ENCODE data around the gene LRFN2. TPM values are rescaled to one million over a fixed set of nuclear protein-coding genes. Genes with fewer than 3 reads are reported as not detected.

LRFN2 gene
- total RNA-seq, 4 donors from 2014 or later = 0.18 to 2.2 (median 0.34) TPM

DNA sequence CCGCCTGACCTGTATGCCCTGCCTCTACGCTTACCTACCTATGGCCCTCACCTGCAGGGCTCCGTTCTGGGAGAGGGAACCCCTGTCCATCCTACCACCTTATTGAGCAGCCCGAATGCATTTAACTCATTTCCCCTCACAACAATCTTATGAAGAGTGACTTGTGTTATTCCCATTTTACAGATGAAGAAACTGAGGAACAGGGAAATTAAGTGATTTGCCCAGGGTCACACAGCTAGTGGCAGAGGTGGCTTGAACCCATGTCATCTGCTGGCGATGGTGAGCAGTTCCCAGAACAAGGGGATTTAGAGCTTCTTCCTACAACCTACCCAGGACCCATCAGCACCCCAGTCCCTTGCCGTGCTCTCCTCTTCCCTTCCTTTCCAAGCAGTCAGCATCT lies 42.3 kb upstream of the LRFN2 start:
- no peaks in the 10 kb centered on the region for H3K4me1 ChIP-seq

DNA sequence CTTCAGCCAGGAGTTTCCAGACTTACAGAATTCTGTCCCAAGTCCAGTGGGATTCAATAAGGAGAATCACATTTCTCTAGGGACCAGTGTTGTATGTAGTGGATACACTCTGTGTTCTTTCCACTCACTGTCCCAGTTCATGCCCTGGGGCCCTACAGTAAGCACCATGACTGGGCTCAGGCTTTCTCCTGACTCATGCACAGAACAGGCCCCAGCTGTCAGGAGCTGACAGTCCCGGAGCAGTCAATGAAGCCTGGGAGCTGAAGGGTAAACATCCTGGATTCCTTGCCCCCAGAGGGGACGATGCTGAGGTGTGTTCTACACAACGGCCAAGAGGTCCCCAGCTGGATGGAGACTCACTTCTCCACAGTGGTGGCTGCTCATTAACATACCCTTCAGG lies 40.2 kb upstream of the LRFN2 start:
- no peak for DNase-seq

More for the DNA sequence above, 42.3 kb upstream of the LRFN2 start:
- Histone ChIP-seq H3K27me3 (peaks cover 0 to 39% (median 0%) of the 10 kb centered on the region in 4 donors), H3K36me3 (no peaks in the 10 kb centered on the region), H3K27ac (no peak overlapping the region), H3K4me3 (no peak overlapping the region), H3K9me3 (no peaks in the 10 kb centered on the region)
- intact Hi-C loops (cut with DNase I) = no loop called here
- TF ChIP-seq, protein P1, sequence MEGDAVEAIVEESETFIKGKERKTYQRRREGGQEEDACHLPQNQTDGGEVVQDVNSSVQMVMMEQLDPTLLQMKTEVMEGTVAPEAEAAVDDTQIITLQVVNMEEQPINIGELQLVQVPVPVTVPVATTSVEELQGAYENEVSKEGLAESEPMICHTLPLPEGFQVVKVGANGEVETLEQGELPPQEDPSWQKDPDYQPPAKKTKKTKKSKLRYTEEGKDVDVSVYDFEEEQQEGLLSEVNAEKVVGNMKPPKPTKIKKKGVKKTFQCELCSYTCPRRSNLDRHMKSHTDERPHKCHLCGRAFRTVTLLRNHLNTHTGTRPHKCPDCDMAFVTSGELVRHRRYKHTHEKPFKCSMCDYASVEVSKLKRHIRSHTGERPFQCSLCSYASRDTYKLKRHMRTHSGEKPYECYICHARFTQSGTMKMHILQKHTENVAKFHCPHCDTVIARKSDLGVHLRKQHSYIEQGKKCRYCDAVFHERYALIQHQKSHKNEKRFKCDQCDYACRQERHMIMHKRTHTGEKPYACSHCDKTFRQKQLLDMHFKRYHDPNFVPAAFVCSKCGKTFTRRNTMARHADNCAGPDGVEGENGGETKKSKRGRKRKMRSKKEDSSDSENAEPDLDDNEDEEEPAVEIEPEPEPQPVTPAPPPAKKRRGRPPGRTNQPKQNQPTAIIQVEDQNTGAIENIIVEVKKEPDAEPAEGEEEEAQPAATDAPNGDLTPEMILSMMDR (IDR thresholded peaks at IDR 0.05) = no peak
- TF ChIP-seq POLR2A (IDR thresholded peaks at IDR 0.05) = no peak
- DNase-seq = no peak
- 83 to 89% methylated on average over 3 to 6 of the region's 6 CpGs for WGBS, 2 donors

DNA sequence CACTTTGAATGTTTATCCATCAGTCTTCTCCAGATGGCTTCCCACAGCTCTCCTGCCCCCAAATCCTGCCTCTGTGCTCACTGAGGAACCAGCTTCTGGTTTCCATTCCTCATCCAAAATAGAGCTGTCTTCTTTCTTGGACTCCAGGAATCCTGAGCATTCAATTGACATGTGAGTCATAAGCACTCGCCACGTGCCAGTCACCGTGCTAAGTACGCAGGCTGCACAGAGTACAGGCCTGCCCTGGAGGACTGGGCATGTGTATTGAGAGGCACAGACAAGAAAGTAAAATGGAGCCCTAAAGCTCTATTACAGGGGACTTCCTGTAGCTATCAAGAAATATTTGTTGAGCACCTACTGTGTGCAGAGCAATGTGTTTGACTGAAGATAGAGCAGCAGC lies 39.7 kb upstream of the LRFN2 start:
- intact Hi-C loops (cut with DNase I) = no loop called here
- DNase-seq = no peak

More for the DNA sequence above, 40.2 kb upstream of the LRFN2 start:
- TF ChIP-seq, protein P1 (IDR thresholded peaks at IDR 0.05) = no peak
- TF ChIP-seq POLR2A (IDR thresholded peaks at IDR 0.05) = no peak
- intact Hi-C loops (cut with DNase I) = no loop called here
- Histone ChIP-seq H3K4me3 (no peak overlapping the region), H3K27ac (no peak overlapping the region), H3K9me3 (no peaks in the 10 kb centered on the region), H3K36me3 (no peaks in the 10 kb centered on the region), H3K4me1 (no peaks in the 10 kb centered on the region), H3K27me3 (peaks cover 0 to 30% (median 0%) of the 10 kb centered on the region in 4 donors)
- whole genome bisulfite sequencing, 2 donors = 0 to 21% methylated on average over 2 of the region's 3 CpGs

DNA sequence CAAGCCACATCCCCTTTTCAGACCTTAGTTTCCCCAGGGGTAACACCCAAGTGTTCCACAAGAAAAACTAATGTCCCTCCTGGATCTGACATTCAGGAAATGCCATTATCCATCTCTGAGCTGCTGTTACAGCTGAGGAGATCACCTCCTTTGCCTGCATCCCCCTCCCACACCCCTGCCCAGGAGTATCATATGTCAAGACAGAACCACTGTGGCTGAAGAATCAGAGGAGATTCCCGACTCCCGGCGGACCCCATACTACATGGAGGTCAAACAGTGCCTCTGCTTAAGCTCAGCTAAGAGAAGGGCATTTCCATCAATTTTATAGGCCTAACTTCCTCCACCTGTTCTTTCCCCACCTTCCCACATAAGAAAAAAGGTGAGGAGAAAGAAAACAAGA lies 36.8 kb upstream of the LRFN2 start:
- Histone ChIP-seq H3K36me3 (no peaks in the 10 kb centered on the region), H3K9me3 (no peaks in the 10 kb centered on the region), H3K27ac (no peak overlapping the region), H3K4me3 (no peak overlapping the region), H3K4me1 (no peaks in the 10 kb centered on the region), H3K27me3 (peaks cover 0 to 35% (median 0%) of the 10 kb centered on the region in 4 donors)
- TF ChIP-seq POLR2A (IDR thresholded peaks at IDR 0.05) = no peak
- TF ChIP-seq, protein P1 (IDR thresholded peaks at IDR 0.05) = no peak
- 95% methylated on average over 3 of the region's 3 CpGs; no CpG with 5 or more reads in 1 of the 2 donors for WGBS, 2 donors
- no peak for DNase-seq
- intact Hi-C loops (cut with DNase I) = no loop called here

More for the DNA sequence above, 39.7 kb upstream of the LRFN2 start:
- no peak overlapping the region for H3K27ac ChIP-seq
- TF ChIP-seq POLR2A (IDR thresholded peaks at IDR 0.05) = no peak
- TF ChIP-seq, protein P1 (IDR thresholded peaks at IDR 0.05) = no peak
- peaks cover 0 to 28% (median 0%) of the 10 kb centered on the region in 4 donors for H3K27me3 ChIP-seq
- no peaks in the 10 kb centered on the region for H3K36me3 ChIP-seq
- no peaks in the 10 kb centered on the region for H3K4me1 ChIP-seq
- no peaks in the 10 kb centered on the region for H3K9me3 ChIP-seq
- H3K4me3 ChIP-seq = no peak overlapping the region
- 40% methylated on average over 1 of the region's 4 CpGs; no CpG with 5 or more reads in 1 of the 2 donors for WGBS, 2 donors

DNA sequence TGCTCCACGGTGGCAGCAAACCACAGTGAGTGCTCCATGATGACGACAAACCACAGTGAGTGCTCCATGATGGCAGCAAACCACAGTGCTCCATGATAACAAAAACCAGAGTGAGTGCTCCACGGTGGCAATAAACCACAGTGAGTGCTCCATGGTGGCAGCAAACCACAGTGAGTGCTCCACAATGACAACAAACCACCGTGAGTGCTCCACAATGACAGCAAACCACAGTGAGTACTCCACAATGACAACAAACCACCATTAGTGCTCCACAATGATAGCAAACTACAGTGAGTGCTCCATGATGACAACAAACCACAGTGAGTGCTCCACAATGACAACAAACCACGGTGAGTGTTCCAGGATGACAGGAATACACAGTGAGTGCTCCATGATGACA lies 36.0 kb upstream of the LRFN2 start:
- DNase-seq = no peak
- Histone ChIP-seq H3K27me3 (peaks cover 0 to 40% (median 0%) of the 10 kb centered on the region in 4 donors), H3K4me1 (no peaks in the 10 kb centered on the region), H3K9me3 (no peaks in the 10 kb centered on the region), H3K4me3 (no peak overlapping the region), H3K27ac (no peak overlapping the region), H3K36me3 (no peaks in the 10 kb centered on the region)
- TF ChIP-seq, protein P1 (IDR thresholded peaks at IDR 0.05) = no peak
- TF ChIP-seq POLR2A (IDR thresholded peaks at IDR 0.05) = no peak
- intact Hi-C loops (cut with DNase I) = no loop called here
- WGBS, 2 donors = 62 to 86% methylated on average over 5 of the region's 5 CpGs
